Activated T-cell treated with anti-CD3 and anti-CD28 coated beads for 4 hours (primary cell): ENCODE data around the gene DNLZ.
"Not testable (repeated sequence)": the region's sequence is repeated elsewhere in the genome, so short reads cannot be mapped to it uniquely, and the experiment has no call there.

Source experiments
- DNase-seq: peaks from one replicate; pipeline ENCODE4 v3.0.0-alpha.2; 2020

DNLZ gene

DNA sequence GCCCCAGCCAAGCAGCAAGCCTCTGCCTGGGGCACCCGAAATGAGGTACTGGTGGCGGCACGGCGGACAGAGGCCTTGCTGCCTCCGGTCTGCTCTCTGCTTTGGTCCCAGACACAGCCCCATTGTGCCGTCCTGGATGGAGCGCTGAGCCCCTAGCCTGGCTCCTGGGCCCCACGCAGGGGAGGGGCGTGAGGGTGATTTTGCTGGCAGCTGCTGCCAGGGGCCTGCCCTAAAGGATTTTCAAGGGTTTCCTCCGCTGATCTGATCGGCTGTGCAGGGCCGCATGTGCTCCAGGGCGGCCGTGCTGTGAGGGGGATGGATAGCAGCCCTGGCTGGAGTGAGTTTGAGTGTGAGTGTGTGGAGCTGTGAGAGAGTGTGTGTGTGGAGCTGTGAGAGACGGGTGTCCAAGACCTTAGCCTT, 34.9 kb downstream of the DNLZ start:
- no peak for DNase-seq

DNA sequence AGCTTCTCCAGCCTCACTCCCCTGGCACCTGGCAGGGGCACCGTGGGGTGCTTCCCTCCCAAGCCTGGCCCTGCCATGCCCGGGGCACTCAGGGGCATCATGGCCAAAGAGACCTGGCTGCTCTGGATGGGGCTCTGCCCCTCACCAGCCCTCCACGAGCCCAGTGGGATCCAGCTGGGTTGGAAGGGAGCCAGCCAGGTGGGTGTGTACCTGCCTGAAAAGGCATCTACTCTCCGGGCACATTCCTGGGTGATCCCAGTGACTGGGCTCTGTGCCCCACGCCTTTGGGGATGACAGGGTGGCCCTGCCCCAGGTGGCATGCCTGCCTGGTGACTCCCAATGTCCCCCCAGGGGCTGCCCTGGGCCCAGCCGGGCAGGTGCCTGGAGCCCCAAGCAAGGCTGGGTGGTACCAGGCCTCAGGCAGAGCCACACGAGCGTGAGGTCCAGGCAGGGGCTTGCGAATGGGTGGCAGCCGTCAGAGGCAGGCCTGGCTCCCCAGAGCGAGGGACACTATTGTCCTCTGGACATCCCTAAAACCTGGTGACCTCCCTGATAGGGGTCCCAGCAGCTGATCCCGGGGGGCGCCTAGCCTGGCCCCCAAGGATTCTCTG, 35.4 kb downstream of the DNLZ start:
- no peak for DNase-seq

DNA sequence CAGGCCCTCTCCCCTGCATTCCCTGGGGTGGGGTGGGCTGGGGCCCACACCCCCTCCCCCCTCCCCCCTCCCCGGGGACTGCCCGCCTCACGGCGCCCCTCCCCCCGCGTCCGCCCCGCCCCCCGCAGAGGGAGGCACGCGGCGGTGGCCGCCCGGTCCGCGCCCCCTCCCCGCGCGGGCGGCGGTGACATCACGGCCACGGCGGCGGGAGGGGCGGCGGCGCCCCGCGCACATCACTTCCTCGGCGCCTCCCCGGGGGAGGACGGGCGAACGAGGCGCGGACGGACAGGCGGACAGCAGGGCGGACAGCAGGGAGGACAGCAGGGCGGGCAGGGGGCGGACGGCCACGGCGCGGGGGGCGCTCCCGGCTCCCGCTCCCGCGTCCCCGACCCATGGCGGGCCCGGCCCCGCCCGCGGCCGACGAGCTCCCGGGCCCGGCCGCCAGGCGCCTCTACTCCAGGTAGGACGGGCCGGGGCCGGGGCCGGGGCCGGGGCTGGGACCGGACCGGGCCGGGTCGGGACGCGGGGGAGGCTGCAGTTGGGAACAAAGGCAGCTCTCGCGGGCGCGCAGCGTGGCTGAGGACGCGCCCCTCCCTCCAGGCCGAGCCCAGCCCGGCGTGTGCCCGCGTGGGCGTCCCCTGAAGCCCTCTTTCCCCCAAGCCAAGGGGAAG, 36.1 kb downstream of the DNLZ start, which contains the start of gene GPSM1:
Gene GPSM1, plus strand, starts transcription at position 236 of the 671 bp plus-strand sequence. Its CDS starts 157 bp downstream, at position 393.
- peak; percentile 35 for DNase-seq

DNA sequence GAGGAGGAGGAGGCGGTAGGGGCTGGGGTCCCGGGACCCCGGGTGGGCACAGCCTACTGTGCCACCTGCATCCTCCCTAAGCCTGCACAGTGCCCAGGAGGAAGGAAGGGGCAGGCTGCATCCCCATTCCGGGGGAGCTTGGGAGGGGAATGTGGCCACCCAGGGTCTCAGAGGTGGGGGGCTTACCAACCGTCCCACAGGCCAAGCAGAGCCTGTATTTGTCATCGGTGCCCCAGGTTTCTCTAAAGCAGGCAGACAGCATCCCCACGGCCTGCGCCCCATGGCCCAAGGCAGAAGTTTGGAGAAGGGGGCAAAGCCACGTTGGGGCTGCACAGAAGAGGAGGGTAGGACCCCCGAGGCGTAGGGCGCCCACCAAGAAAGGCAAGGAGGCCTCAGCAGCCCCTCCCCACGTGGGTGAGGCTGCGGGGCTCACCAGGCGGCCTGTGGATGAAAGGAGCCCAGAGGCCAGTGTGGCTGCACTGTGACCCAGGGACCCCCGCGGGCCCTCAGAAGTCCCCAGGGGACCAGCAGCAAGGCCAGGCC, 36.7 kb downstream of the DNLZ start:
- DNase-seq: no peak

DNA sequence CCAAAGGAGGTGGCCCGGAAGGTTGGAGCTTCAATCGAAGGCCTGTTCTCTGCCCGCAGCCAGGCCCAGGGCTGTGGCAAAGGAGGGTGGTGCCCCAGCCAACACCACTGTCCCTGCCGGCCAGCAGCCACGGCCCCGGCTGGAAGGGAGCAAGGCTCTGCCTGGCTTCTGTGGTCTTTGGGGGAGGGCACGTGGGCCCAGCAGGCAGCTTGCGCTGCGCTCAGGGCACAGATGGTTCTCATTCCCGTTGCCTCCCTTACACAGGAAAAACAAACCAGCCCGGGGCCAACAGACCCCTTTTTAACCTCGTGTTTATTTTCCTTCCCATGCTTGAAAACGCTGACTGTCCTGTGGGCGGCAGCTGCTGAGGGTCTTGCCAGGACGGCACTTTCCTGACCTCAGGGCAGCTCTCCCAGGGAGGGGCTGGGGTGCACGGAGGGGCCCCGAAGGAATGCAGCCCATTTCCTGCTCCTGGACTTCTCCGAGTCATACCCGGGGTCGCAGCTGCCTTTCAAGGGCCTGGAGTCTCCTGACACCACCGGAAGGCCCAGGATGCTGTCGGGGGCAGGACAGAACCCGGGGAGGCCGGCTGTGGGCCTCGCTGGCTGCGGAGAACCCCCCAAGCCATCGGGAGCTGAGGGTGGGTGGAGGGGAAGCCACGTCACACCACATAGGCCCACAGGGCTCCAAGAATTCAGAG, 37.3 kb downstream of the DNLZ start:
- no peak for DNase-seq

DNA sequence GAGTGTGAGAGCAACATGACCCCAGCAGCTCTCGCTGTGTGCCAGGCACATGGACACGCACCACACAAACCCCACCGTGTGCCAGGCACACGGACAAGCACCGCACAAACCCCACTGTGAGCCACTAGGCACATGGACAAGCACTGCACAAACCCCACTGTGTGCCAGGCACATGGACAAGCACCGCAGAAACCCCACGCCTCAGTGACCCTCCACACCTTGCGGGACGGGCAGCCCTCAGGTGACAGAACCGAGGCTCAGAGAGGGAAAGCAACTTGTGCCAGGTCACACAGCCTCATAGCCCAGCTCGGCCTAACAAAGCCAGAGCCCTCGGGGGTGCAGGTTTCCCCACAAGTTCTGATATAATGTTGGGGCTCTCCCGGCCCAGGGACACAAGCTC, 38.2 kb downstream of the DNLZ start:
- no peak for DNase-seq

DNA sequence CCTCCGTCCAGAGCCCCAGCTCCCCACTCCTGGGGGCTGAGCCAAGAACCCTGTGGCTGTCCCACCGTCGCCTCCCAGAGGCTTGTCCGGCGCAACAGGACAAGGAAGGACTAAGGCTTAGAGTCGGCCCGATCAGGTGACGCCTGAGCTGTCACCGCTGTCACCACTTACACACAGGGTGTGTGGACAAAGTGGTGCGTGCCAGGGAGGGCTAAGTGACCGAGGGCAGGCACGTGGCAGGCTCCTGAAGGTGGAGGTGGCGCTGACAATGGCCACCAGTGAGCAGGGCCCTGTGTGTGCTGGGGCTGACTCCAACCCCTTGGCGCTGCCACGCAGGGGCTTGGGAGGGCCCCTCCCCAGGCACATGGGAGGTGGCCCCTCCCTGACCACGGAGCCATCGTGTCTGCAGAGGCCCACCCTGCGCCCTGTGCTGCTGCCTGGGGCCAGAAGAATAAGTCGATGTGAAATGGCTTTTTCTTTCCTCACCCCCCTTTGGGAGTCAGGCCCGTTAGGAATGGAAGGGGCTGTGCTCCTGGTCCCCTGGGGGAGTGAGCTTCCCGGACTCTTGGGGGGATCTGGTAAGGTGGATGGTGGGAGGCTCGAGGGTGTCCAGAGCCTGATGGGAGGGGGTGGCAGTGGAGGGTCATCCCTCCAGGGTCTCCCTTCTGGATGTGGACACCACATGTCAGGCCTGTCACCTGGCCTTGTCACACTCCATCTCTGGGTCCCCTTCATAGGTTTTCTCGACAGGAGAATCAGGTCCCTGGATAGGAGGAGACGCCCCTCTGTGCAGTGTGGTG, 38.8 kb downstream of the DNLZ start:
- no peak for DNase-seq

DNA sequence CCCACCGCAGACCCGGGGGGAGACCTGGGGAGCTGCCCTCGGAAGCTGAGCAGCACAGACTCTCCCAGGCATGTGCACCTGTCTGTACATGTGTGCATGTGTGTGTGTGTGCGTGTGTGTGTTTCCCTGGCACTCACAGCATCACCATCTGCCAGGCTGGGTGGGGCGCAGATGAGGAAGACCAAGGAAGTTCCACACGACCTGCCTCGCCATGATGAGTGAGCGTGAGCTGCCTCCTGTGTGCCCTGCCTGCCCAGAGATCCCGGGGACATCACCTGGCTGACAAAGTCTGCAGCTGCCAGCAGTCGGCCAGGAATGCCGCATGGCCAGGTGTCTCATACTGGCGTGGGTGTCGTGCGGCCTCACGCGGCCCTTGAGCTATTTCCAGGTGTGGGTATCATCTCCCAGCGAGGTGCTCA, 40.2 kb downstream of the DNLZ start:
- no peak for DNase-seq

DNA sequence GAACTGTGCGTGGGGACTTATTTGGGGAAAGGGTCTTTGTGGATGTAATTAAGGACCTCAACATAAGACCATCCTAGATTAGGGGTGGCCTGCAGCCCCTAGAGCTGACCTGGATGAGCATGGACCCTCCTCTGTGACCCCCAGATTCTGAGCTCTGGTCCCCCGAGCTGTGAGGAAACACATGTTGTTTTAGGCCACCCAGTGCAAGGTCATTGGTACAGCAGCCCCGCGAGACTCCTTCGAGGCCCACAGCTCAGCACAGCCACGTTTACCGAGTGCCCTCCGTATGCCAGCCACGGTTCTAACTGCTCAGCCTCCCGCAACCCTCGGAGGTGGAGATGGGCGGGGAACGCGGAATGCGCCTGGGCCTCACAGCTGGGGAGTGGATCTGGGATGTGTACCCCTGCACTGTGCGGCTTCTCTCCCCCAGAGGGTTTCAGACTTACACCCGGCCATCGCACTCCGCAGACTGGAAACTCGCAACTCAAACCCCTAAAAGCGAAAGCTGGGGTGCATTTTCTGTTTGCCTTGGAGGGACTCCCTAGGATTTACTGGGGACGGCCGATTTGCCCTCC, 40.7 kb downstream of the DNLZ start:
- no peak for DNase-seq

DNA sequence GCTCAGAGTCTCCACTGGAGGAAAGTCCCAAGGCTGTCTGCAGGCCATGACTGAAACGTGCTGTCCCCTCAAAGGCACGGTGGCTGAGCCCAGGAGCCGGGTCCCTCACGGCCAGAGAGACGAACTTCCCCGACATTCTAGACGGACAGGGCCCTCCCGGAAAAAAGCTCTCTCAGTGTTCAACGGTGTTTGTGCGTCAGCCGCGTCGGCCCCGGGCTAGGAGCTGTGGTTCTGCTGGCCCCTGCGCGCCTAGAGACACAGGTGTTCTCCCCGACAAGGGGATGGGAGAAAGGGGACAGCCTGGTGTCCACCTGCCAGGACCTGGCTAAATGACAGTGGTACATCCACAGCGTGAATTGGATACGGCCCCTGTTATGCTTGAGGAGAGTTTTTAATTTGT, 42.0 kb downstream of the DNLZ start:
- DNase-seq: no peak

DNA sequence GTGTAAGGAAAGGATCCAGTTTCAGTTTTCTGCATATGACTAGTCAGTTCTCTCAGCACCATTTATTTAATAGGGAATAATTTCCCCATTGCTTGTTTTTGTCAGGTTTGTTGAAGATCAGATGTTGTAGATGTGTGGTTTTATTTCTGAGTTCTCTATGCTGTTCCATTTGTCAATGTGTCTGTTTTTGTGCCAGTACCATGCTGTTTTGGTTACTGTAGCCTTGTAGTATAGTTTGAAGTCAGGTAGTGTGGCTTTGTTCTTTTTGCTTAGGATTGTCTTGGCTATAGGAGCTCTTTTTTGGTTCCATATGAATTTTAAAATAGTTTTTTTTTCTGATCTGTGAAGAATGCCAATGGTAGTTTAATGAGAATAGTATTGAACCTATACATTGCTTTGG, 42.6 kb downstream of the DNLZ start:
- not testable (repeated sequence) for DNase-seq

DNA sequence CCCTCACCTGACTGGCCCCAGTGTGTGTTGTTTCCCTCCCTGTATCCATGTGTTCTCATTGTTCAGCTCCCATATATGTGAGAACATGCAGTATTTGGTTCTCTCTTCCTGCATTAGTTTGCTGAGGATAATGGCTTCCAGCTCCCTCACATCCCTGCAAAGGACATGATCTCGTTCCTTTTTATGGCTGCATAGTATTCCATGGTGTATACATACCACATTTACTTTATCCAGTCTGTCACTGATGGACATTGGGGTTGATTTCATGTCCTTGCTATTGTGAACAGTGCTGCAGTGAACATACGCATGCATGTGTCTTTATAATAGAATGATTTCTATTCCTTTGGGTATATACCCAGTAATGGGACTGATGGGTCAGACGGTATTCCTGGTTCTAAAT, 43.6 kb downstream of the DNLZ start:
- not testable (repeated sequence) for DNase-seq

DNA sequence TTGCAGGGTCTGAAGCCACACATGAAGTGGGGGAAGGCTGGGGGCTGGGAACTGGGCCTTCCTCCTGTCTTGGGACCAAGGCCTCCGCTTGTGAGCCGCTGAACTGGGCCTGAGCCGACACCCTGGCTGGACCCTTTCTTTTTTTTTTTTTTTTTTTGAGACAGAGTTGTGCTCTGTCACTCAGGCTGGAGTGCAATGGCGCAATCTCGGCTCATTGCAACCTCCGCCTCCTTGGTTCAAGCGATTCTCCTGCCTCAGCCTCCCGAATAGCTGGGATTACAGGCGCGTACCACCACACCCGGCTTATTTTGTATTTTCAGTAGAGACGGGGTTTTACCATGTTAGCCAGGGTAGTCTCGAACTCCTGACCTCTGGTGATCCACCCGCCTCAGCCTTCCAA, 44.3 kb downstream of the DNLZ start:
- DNase-seq: not testable (repeated sequence)

DNA sequence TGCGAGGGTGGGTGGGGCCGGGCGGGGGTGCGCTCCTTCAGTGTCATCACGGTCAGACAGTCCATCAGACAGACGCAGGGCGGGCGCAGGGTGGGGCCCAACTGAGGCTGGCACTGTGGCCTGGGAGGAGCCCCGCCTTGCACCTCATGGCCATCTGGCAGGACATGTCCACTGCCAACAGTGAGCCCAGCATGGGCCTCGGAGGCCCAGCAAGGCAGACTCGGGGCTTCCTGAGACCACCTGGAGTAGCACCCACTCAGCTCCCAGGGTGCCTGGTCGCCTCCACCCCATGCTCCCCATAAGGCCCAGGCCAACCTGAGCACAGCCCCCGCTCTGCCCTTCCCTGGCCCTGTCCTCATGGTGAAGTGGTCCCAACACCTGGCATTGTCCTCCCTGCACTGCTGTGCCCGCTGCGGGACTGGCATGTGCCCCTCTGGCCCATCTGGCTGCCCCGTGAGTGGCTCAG, 44.7 kb downstream of the DNLZ start:
- no peak for DNase-seq

DNA sequence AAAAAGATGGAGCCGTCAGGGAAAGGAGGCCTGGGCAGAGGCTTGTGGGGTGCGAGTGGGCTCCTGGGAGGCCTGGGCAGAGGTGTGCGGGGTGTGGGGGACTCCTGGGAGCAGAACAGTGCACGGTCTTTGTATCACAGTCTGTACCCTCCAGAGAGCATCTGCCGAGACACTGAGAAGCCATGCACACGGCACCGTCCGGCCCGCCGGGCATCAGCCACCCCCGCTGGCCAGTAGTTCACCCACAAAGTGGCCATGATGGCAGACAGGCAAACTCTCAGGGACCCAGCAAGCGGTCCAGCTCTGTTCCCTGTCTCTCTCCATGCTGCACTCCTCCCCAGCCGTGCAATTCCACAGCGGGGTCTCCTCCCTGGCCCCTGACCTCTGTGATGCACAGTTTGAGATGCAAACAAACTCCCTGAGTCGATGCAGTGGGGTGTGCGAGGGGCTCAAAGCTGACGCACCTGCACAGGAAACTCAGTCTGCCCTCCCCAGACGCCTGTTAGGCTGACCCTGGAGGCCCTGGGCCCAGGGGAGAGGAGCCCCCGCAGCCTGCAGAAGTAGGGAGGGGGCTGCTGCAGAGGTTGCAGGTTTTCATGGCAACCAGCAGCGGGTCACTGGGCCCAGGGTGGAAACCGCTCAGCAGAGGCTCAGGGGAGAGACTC, 45.3 kb downstream of the DNLZ start:
- DNase-seq: no peak

DNA sequence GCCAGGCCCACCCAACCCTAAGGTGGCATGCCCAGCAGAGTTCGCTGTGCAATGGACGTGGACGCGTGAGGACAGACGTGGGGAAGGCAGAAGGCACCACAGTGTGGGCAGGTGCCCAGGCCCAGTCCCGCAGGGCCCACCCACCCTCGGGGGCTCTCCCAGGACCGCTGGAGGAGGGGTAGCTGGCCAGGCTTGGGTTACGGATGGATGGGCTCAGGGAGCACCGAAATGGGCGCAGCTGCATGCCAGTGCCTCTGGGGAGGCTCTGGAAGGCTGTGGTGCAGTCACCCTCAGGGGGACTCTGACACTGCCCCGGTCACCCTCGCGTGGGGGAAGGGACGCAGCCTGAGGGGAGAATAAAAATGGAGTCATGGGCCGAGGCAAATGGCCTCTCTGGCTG, 45.8 kb downstream of the DNLZ start:
- no peak for DNase-seq

DNA sequence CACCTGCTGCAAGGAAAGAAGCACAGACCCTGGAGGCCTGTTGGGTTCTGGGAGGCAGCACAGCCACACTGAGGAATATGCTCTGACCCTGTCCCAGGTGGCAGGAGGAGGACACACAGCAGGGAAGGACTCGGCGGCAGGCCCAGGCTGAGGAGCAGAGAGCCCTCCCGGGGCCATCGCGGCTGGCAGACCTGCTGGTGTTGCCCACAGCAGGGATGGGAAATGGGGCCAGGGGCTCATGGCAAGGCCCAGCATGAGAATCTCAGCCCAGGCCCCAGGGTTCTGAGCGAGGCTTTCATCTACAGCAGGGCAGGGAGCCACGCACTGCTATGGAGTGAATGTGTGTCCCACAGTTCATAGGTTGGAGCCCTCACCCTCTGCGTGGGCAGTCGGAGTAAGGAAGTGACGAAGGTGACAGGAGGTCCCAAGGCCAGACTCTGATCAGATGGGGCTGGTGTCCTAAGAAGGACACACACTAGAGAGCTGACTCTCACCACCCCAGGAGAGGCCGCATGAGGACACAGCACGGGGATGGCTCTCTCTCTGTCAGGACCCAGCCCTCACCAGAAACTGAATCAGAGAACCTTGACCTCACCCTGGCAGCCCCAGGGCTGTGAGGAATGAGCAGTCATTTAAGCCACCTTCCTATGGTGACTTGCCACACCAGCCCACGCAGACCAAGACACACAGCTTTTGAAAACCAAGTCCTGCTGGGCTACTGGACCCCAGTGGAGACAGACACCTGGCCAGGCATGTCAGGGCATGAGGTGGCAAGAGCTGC, 46.5 kb downstream of the DNLZ start:
- DNase-seq: no peak

DNA sequence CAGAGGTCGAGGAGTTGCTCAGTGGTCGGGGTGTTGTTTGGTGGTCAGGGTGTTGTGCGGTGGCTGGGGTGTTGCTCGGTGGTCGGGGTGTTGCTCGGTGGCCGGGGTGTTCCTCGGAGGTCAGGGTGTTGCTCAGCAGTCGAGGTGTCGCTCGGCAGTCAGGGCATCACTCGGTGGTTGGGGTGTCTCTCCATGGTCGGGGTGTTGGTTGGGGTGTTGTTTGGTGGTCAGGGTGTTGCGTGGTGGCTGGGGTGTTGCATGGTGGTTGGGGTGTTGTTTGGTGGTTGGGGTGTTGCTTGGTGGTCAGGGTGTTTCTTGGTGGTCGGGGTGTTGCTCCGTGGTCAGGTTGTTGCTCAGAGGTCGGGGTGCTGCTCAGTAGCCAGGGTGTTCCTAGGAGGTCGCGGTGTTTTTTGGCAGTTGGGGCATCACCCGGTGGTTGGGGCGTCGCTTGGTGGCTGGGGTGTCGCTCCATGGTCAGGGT, 47.2 kb downstream of the DNLZ start:
- DNase-seq: no peak

DNA sequence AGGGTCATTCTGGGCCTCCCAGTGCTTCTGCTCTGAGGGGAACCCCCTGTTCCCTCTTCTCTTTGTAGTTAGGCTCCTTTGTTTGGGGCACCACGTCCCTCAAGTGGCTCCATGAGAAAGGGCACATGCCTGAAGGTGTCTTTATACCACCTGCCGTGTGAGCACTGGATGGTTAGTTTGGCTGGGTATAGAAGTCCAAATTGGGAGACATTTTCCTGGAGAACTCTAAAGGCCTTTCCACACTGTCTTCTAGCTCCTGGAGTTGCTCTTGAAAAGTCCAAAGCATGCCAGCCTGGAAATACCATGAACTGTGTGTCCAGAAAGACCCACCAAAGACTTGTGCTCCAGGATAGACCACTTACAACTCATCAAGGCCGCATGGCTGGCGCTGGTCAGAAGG, 48.6 kb downstream of the DNLZ start:
- no peak for DNase-seq

DNA sequence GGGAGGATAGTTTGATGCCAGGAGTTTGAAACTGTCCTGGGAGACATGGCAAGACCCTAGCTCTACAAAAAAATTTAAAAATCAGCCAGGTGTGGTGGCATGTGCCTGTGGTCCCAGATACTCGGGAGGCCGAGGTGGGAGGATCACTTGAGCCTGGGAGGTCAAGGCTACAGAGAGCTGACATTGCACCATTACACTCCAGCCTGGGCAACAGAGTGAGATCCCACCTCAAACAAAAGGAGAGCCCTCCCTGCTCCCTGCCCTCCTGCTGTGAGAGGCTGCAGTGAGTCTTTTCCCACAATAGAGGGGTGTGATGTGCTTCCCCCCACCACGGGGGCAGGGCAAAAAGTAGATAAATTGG, 49.5 kb downstream of the DNLZ start:
- no peak for DNase-seq
